Measurements from ENCODE around the gene DBP.
A peak's percentile ranks its signal among the peaks of the same experiment; 100 is the strongest.
"Not testable (repeated sequence)": the region's sequence is repeated elsewhere in the genome, so short reads cannot be mapped to it uniquely, and the experiment has no call there.

The DBP gene

GRCh38 chr19:48665786-48666185, 28.6 kb upstream of the DBP start:
- DNase-seq (ENCODE audit: low read depth) = no peak

GRCh38 chr19:48664476-48664875, 27.3 kb upstream of the DBP start:
- DNase-seq (ENCODE audit: low read depth) = no peak

- DNase-seq (ENCODE audit: low read depth) = no peak
Observed at GRCh38 chr19:48663667-48664066, 26.5 kb upstream of the DBP start.

GRCh38 chr19:48661711-48662090, 24.5 kb upstream of the DBP start:
- no peak for DNase-seq (ENCODE audit: low read depth)

GRCh38 chr19:48660852-48661710, 23.9 kb upstream of the DBP start:
- DNase-seq (ENCODE audit: low read depth) = peak; percentile 74

- DNase-seq (ENCODE audit: low read depth) = no peak
Observed at GRCh38 chr19:48659768-48660167, 22.6 kb upstream of the DBP start.

- DNase-seq (ENCODE audit: low read depth) = no peak
Observed at GRCh38 chr19:48658483-48658882, 21.3 kb upstream of the DBP start.

- DNase-seq (ENCODE audit: low read depth) = not testable (repeated sequence)
Observed at GRCh38 chr19:48657828-48658227, 20.6 kb upstream of the DBP start.

GRCh38 chr19:48656840-48657474, 19.8 kb upstream of the DBP start:
- no peak for DNase-seq (ENCODE audit: low read depth)

- no peak for DNase-seq (ENCODE audit: low read depth)
Observed at GRCh38 chr19:48654299-48655059, 17.3 kb upstream of the DBP start.

- DNase-seq (ENCODE audit: low read depth) = no peak
Observed at GRCh38 chr19:48651683-48652048, 14.5 kb upstream of the DBP start.

GRCh38 chr19:48650974-48651682, 13.9 kb upstream of the DBP start:
- DNase-seq (ENCODE audit: low read depth) = no peak

- DNase-seq (ENCODE audit: low read depth) = no peak
Observed at GRCh38 chr19:48648134-48648533, 11.0 kb upstream of the DBP start.

GRCh38 chr19:48646722-48647216, 9.6 kb upstream of the DBP start:
- no peak for DNase-seq (ENCODE audit: low read depth)

- peak; percentile 83 for DNase-seq (ENCODE audit: low read depth)
Observed at GRCh38 chr19:48646001-48646721, 9.0 kb upstream of the DBP start, which contains the start of gene CA11. CA11 (minus strand) TSS chr19:48646187; CDS start chr19:48645632, 555 bp downstream.

GRCh38 chr19:48645620-48646000, 8.4 kb upstream of the DBP start:
- no peak for DNase-seq (ENCODE audit: low read depth)

- peak; percentile 58 for DNase-seq (ENCODE audit: low read depth)
Observed at GRCh38 chr19:48644839-48645619, 7.8 kb upstream of the DBP start.

- DNase-seq (ENCODE audit: low read depth) = no peak
Observed at GRCh38 chr19:48644355-48644754, 7.2 kb upstream of the DBP start.

- no peak for DNase-seq (ENCODE audit: low read depth)
Observed at GRCh38 chr19:48642862-48643261, 5.7 kb upstream of the DBP start.

- DNase-seq (ENCODE audit: low read depth) = no peak
Observed at GRCh38 chr19:48641850-48642249, 4.7 kb upstream of the DBP start.
